GM18519 (cell line): ENCODE results near the gene DAB1.

Source experiments
- ATAC-seq: cut with Tn5 transposase; IDR thresholded peaks from one replicate; pipeline ENCODE4 v1.9.1; 2021; ENCODE audit warnings: mild to moderate bottlenecking, moderate library complexity; ENCODE audit not compliant: unreplicated experiment, low FRiP score

The DAB1 gene

DNA sequence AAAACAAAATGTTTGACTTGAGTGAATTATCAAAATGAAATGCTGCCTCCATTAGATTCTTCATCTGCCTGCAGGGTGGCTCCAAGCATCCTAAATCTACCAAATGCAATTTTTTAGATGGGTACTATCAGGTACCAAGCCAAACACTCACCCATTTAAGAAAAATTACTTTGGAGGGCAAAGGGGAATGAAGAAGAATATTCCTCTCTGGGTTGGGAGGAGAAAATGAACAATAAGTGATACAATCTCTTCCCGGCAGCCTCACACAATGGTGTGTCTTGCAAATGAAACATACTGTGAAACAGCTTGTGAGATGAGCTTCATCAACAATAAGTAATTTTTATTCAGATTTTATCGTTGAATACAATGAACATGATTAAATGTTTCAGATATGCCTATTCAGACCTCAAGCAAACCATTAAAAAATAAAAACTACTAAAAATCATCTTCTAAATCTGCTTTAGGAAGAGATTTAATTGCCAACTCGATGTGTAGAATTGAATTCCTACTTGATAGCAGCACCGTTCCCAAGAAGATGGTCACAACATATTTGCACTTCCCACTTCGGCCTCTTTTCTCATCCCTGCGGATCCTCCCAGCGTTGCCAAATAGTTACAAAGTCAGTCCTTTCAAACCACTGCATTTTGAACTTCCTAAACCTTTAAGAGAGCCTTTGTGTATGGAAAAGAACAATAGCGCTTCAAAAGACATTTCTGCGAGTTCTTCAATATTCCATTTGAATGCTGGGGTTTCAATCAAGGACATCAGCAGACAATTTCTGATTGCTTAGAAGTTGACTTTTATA is 2.7 kb downstream of the DAB1 start:
- no peak for ATAC-seq

DNA sequence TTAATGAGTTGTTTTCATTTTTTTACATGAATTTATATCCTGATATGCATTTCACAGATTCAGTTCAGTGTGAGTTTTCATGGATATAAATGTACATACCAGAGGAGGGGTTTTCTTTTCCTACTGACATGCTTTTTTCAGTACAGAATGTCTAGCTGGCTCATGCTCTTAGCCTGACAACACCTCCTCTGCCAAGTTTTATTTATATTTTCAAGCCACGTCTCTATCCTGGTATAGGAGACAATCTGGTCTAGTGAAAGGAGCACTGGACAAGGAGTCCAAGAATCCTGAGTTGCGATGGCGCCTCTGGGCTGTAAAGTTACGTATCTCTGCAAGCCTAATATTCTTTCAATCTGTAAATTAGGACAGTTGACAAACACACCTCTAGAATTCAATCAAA is 4.9 kb downstream of the DAB1 start:
- ATAC-seq = no peak

DNA sequence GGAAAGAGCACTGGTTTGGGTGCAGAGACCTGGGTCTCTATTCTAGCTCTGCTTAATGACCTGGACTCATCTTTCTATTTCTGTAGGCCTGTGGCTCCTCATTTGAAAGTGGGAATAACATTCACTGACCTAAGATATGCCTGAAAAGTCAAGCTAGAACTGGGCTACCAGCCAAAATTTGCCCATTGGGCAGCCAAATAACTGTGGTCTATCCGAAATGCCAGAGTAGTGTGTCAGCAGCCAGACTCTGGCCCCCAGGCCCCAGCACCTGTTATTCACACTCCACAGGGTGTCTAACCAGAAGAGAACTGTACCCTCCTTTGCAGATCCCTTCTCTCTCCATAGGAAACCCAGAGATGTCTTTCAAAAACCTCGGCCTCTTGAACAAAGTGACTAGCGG is 12.6 kb downstream of the DAB1 start:
- no peak for ATAC-seq

DNA sequence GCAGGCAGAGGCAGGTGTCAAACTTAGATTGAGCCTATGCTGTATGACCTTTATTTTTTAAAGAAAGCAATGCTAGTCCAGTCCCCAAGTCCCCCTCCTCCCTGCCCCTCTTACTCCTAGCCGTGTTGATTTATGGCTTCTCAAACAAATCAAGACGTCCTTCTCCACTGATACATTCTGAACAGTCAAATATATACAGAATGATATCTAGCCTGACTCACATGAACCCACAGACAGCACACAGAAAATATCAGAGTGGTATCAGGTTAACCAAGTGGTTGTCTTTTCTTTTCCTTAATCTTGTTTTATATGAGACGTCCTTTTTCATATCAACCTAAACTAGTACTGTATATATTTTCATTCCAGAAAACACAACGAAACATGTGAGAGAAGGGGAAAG is 13.4 kb downstream of the DAB1 start:
- no peak for ATAC-seq

DNA sequence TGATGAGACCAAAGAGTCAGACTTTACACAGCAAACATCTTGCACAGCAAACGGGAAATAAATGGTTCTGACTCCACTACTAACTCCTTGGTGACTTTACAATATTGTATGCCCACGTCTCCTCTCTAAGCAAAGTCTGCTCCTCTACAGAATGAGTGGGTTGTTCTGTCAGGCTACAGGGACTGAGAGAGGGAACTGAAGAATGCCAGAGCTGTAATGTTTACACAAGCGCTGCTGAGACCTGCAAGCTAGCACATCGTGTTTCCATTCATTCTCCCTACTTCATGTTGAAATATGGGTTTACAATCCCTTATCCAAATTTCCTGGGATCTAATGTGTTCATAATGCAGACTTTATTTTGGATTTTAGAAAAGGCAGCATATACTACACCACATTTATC is 15.9 kb downstream of the DAB1 start:
- no peak for ATAC-seq

DNA sequence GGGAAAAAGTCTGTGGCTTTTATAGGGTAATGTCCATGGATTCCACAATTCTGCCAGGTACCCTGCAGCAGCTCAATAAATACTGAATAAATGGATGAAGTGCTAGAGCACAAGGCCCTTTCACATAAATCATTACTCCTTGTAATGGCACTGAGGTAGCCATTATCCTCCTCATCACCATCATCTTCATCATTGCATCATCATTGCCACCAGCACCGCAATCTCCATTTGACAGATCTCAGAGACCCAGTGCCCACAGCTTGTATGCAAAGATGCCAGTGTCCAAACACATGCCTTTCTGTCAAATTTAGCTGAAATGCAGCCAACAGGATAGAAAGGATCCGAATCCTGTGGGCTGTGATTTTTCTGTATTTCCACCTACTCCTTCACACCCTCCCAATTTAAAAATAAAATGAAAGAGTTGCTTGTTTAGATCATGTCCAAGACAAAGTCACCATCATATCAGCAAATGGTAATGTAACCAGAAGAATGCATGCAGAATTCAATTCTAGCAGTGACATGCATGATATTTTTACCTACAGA is 17.4 kb downstream of the DAB1 start:
- no peak for ATAC-seq

DNA sequence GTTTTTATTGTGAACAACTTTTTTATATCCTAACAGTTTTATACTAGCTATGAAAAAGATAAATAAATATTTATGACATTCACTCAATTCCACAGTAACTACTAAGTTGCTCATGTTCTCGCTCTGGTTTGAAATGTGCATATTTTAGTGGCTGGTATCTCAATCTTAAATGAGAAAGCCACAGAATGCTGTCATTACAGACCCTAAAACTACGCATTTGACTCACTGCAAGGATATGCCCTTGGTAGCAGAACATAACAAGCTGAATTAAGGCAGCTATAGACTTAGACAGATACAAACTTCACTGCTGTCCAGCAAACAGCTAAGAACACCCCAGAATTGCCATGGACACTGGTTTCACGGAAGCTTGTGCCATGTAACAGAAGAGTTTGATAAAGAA is 19.0 kb downstream of the DAB1 start:
- no peak for ATAC-seq

DNA sequence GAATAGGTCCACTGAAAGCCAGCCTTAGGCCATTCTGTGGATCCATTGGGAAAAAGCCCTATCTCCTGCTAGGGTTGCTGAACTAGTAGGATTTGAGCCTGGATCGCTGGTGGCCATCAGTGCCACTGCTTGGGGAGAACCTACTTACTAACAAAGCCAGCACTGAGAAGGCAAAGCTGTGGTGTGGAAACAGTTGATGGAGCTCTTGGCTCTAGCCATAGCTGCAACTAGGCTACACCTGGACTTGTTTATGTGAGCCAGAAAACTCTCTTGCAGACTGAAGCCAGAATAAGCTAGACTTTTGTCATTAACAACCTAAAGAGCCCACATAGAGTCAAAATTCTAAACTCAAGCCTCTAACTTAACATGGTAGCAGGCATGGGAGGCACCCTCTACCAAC is 20.7 kb downstream of the DAB1 start:
- ATAC-seq = no peak

DNA sequence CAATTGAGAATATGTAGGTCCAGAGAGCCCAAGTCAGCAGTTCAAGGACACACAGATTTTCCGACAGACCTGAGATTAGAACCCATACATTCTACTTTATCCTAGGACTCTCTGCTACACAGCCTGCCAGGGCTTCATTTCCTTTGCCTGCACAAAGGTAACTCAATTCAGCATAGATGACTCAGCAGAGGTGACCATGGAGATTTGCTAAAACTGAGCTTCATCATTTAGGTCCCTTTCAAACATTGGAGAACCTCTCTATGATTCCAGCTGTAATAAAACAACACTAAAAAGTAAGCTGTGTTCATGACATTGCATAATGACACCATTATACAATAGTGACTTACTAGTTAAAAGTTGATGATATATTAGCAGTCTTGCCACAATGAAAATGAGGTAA is 22.2 kb downstream of the DAB1 start:
- no peak for ATAC-seq

DNA sequence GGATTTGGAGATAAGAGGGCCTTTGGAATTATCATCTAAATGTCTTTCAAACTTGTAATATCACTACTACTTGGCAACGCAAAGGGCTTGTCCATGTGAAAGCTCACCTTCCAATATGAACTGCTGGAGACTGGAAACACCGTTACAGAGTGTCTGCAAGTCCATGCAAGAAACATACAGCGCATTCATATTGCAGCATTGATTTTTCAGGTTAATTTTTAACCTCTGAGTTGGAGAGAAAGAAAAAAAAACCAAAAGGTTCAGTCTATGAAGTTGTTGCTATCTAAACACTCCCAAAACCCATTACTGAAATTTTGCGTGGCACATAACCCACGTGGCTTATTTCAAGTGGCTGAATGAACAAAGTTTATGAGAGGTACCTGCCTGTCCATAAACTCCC is 23.8 kb downstream of the DAB1 start:
- ATAC-seq = no peak

DNA sequence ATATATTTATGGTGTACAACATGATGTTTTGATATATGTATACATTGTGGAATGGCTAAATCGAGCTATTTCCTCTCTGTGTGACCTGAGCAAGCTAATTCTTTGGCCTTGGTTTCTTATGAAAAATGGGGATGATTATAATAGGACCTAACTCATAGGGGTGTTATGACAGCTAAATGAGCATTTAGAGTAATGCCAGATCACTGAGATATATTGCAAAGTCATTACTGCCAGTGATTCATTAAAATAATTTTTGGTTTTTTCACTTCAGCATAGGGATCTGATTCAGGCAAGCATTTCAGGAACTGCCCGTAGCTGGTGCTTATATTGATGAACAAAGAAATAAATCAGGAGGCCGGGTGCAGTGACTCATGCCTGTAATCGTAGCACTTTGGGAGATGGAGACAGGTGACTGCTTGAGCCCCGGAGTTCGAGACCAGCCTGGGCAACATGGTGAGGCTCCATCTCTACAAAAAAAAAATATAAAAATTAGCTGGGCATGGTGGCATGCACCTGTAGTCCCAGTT is 30.7 kb downstream of the DAB1 start:
- no peak for ATAC-seq

DNA sequence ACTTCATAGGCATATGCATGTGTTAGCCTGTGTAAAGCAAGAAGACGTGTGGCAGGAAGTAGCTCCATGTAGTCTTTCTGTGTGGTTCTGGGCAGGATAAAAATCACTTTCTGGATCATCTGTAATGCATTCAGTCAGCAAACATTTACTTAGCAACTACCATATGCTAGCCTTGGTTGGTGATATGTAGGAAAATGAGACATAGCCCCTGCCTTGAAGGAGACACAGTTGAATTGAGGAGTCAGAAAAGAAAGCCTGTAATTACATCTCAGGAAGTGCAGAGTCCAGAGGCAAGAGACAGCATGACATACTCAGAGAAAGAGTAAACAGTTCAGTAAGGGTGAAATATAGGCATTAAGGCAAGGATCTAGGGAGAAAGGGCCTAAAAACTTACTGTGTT is 38.5 kb downstream of the DAB1 start:
- ATAC-seq = no peak

DNA sequence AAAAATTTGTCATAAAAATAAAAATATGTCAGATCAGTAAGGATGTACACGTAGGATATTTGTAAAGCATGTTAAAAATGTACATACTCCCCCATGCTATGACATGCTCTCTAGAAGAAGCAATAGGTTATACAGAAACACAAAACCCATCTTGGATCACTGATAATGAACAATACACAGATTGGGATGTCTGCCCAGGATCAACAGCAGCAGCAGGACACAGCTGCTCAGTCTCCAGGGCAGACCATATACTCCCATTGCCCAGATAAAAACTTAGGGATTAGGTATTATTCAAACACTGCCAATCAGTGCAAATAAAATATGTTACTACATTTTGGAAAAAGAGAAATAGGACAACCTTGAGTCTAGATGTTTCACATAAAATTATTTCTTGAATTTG is 39.0 kb downstream of the DAB1 start:
- ATAC-seq = no peak

DNA sequence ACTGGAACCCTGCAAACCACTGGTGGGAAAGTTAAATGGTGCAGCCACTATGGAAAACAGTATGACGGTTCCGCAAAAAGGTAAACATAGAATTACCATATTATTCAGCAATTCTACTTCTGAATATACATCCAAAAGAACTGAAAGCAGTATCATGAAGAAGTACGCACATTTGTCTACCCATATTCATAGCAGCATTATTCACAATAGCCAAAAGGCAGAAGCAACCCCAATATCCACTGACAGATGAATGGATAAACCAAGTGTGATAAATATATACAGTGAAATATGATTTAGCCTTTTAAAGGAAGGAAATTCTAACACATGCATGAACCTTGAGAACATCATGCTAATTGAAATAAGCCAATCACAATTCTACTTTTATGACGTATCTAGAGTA is 39.6 kb downstream of the DAB1 start:
- no peak for ATAC-seq

DNA sequence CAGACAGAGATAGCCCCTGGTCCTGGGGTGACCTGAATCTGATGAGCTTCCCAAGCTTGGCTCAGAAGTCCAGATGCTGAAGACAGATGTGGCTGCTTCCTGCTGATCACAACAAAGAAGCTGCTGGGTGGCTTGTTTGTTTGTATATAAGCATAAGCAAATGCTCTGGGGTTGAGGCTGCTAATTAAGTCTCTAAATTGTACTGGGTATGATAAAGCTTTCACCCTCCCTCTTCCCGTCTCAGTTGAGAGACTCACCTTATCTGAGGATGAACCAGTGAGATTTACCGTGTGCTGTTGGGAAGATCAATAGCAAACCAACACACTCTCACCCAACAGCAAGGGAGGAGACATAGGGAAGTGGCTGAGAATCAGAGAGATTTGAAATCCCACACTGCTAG is 42.0 kb downstream of the DAB1 start:
- ATAC-seq = no peak

DNA sequence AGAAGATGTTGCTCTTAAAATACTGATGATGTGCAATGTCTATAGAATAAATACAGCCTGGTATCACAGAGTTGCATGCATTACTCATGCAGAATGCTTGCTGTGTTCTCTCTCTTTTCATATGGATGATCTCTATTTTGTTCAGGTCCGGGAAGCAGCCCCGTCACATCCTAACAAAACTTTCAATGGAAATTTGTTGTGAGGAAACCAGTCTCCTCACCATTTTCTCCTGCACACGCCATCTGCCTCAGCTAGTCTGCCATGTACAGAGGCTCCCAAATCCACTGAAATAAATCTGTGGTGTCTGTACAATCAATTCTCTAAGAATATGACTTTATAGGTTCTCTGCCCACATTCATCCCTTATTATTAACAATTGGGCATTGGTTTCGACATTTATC is 42.4 kb downstream of the DAB1 start:
- no peak for ATAC-seq

DNA sequence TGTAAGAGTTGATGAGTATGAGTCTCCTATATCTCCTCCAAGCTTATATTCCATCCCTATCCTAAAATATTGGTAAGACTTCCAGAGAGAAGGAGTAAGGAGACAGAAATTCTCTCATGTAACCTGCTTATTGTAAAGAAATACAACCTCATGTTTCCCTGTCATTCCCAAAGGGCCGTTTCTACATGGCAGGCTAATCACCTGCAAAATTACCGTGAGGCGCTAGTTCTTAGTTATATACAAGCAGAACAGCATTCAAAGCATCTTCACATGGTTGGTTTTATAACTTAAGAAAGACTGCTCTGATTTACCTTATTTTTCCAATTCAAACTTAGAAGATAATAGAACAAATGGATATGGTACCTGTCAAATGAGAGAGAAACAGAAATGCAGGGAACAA is 42.9 kb downstream of the DAB1 start:
- ATAC-seq = no peak

DNA sequence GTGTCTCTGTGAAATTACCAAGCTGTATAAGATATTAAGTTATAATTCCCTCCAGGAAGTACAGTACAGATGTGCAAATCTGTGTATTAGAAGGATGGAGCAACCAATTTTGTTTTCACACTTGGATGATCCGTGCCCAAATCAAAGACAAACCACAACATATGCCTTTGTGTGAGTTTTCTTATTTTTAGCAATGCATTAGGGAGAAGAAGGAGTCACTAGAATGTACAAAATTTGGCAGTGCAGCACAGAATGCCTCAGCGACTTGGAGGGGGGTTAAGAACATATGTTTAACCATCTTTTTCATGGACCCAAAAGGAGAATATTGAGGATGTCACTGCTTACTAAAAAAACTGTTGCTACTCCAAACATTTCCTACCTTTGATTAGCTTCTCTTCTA is 45.3 kb downstream of the DAB1 start:
- ATAC-seq = no peak

DNA sequence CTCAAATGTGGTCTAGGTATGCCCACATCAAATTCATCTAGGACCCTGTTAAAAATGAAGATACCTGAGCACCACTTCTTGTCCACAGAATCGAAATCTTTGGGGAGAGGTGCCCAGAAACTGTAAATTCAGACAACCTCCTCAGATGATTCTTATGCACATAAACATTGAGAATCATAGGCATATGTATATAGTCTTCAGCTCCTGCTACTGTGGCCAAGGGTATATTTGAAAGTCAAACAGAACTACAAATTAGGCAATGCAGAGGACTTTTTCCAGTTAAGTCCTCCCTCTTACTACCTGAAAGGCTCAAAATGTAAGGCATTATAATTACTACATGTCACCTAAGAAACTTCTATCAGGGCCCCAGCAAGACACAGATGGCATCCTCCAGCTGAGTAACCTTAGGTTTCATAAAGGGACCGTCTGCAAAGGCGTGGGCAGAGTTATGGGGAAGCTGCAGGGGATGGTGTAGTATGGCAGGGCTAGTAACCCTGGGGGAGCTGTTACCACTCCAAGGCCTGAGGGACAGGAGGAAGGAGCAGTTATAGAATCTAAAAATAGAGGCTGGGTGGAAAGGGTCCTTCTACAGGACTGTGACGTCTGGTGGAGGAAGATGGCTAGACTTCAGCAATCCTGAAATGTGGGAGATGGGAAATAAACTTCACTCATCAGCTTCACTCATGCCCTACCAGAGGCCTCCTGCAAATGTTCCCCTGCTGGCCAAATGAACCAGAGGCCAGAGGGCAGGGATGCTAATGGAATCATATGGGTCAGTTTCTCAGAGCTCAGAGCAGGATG is 46.3 kb downstream of the DAB1 start:
- no peak for ATAC-seq

DNA sequence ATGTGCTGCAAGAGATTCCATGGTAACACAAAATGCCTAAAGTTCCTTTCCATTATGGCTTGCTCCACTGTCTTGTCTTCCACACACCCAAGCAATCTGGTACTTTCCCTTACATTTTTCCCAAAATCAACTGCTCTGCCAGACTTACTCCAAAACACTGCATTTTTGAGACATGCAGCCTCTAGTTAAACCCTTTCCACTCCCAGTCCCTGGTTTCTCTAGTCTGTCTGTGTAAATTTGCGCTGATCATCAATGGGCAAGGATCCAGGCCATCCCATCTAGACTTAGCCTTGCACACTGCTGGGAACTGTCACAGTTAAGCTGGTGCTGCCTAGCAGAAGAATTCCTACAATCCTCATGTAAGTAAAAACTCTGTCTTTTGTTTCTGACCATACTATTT is 47.8 kb downstream of the DAB1 start:
- no peak for ATAC-seq

DNA sequence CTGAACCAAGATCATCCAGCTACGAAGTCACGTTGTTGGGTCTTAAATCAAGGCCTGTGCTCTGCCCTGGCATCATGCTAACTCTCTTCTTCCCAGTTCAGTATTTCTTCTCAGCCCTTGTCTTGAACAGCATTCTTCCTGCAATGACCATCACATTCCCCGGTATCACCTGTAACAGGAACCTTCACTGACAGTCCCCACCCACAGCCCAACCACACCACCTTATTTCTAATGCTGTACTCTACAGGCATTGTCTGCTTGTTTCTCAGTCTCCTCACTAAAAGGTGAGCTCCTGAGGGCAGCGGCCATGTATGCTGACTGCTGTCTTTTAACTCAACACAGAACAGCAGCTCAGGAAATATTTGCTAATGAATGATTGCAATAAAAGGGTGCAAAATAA is 54.0 kb downstream of the DAB1 start:
- no peak for ATAC-seq

DNA sequence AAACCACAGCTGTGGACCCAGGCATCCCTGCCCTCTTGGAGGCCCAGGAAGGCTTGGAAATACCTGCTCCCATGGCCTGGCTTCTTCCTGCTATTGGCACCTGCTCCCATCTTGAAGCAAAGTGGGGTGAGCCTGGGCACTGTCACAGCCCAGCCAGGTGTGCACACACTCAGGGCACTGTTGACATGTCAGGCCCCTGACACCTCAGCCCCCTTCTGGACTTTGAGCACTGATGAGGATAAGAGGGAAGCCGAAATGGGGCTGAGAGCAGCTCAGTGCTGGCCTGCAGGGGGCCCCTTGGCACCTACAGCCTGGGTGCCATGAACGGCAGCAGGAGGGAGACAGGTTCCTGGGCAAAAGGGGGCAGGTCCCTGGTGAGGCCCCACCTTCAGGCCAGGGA is 55.9 kb downstream of the DAB1 start:
- no peak for ATAC-seq
